ENCODE results near the gene ANKRD66.

- TF ChIP-seq, protein P1, sequence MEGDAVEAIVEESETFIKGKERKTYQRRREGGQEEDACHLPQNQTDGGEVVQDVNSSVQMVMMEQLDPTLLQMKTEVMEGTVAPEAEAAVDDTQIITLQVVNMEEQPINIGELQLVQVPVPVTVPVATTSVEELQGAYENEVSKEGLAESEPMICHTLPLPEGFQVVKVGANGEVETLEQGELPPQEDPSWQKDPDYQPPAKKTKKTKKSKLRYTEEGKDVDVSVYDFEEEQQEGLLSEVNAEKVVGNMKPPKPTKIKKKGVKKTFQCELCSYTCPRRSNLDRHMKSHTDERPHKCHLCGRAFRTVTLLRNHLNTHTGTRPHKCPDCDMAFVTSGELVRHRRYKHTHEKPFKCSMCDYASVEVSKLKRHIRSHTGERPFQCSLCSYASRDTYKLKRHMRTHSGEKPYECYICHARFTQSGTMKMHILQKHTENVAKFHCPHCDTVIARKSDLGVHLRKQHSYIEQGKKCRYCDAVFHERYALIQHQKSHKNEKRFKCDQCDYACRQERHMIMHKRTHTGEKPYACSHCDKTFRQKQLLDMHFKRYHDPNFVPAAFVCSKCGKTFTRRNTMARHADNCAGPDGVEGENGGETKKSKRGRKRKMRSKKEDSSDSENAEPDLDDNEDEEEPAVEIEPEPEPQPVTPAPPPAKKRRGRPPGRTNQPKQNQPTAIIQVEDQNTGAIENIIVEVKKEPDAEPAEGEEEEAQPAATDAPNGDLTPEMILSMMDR (IDR thresholded peaks at IDR 0.05), result no peak
- TF ChIP-seq EP300 (IDR thresholded peaks at IDR 0.05), result no peak
These were observed 760 bp upstream of the ANKRD66 start for GRCh38 chr6:46745973-46746372.

Measured in stomach (tissue), 4 donors.